IMR-90 (cell line): ENCODE results near the gene PLN. TPM values are rescaled to one million over a fixed set of nuclear protein-coding genes. Genes with fewer than 3 reads are reported as not detected.

ENCODE experiments used
- ATAC-seq: fragments of 200-7000 bp; cut with Tn5 transposase; 2 replicates; pipeline ENCODE4 v1.9.1; 2020; ENCODE audit warnings: low read depth, mild to moderate bottlenecking, moderate library complexity
- BruUV-seq: library from RNA; stranded (reverse); fragments of 400-500 nt; replicated peaks from 2 replicates; lab custom pipeline; 2021; lab: Mats Ljungman, UMichigan
- CTCF ChIA-PET: fragments of 300-600 bp; formaldehyde crosslinking; extraction: SDS; loops from one replicate; lab custom pipeline; 2021; ENCODE audit warnings: antibody characterized with exemption; lab: Yijun Ruan, JAX
- POLR2A ChIA-PET: fragments of 300-600 bp; sonication (Branson Sonifier 250); formaldehyde crosslinking; loops from one replicate; lab custom pipeline; 2022; ENCODE audit warnings: antibody characterized with exemption; ENCODE audit not compliant: unreplicated experiment; lab: Charles Lee
- DNase-seq: peaks from one replicate; pipeline ENCODE4 v3.0.0; 2013
- H2AFZ ChIP-seq: replicated peaks from 2 replicates; pipeline ENCODE3; 2013; ENCODE audit warnings: low read length, mild to moderate bottlenecking; ENCODE audit not compliant: poor library complexity
- H2AK5ac ChIP-seq: 2 replicates; pipeline ENCODE4 v1.6.1; 2013; ENCODE audit warnings: low read depth, low read length, inconsistent platforms
- H2AK9ac ChIP-seq: replicated peaks from 2 replicates; pipeline ENCODE3; 2013; ENCODE audit warnings: mild to moderate bottlenecking, low read depth, low read length, moderate library complexity; ENCODE audit not compliant: poor library complexity
- H2BK120ac ChIP-seq: 2 replicates; pipeline ENCODE4 v1.6.1; 2013; ENCODE audit warnings: low read depth, low read length, inconsistent platforms
- H2BK15ac ChIP-seq: 3 replicates; pipeline ENCODE4 v1.6.1; 2013; ENCODE audit warnings: low read depth, low read length, inconsistent platforms
- H2BK20ac ChIP-seq: 2 replicates; pipeline ENCODE4 v1.6.1; 2013; ENCODE audit warnings: low read depth, mild to moderate bottlenecking, inconsistent platforms, low read length, moderate library complexity
- H2BK5ac ChIP-seq: 2 replicates; pipeline ENCODE4 v1.6.1; 2013; ENCODE audit warnings: mild to moderate bottlenecking, low read depth, low read length, inconsistent platforms; ENCODE audit not compliant: poor library complexity, severe bottlenecking
- H3K14ac ChIP-seq: replicated peaks from 2 replicates; pipeline ENCODE4 v1.6.1; 2013; ENCODE audit warnings: low read depth, low read length, inconsistent platforms
- H3K18ac ChIP-seq: 2 replicates; pipeline ENCODE4 v1.6.1; 2013; ENCODE audit warnings: low read depth, low read length, control low read depth
- H3K23ac ChIP-seq: 2 replicates; pipeline ENCODE4 v1.6.1; 2013; ENCODE audit warnings: low read depth, low read length, inconsistent platforms
- H3K27ac ChIP-seq: 2 replicates; pipeline ENCODE4 v1.5.1; 2013; ENCODE audit warnings: mild to moderate bottlenecking, control low read depth, low read length; ENCODE audit not compliant: insufficient read depth
- H3K27me3 ChIP-seq: 2 replicates; pipeline ENCODE4 v1.6.1; 2013; ENCODE audit warnings: low read length; ENCODE audit not compliant: control insufficient read depth, insufficient read depth
- H3K36me3 ChIP-seq: 2 replicates; pipeline ENCODE4 v1.6.1; 2013; ENCODE audit warnings: low read length, mixed read lengths; ENCODE audit not compliant: control insufficient read depth, insufficient read depth
- H3K4ac ChIP-seq: 2 replicates; pipeline ENCODE4 v1.6.1; 2013; ENCODE audit warnings: low read depth, low read length, inconsistent platforms
- H3K4me1 ChIP-seq: 2 replicates; pipeline ENCODE4 v1.6.1; 2013; ENCODE audit warnings: low read length, mixed read lengths; ENCODE audit not compliant: control insufficient read depth, insufficient read depth
- H3K4me2 ChIP-seq: 2 replicates; pipeline ENCODE4 v1.6.1; 2013; ENCODE audit warnings: low read depth, mild to moderate bottlenecking, control low read depth, low read length, moderate library complexity
- H3K4me3 ChIP-seq: 2 replicates; pipeline ENCODE4 v1.5.1; 2013; ENCODE audit warnings: low read depth, mild to moderate bottlenecking, control low read depth, low read length, moderate library complexity; ENCODE audit not compliant: insufficient read depth
- H3K56ac ChIP-seq: 2 replicates; pipeline ENCODE4 v1.6.1; 2013; ENCODE audit warnings: low read length, inconsistent platforms; ENCODE audit not compliant: insufficient read depth; ENCODE audit errors: extremely low read depth
- H3K79me1 ChIP-seq, 2 experiments: 2 replicates each; pipeline ENCODE4 v1.6.1; 2013; ENCODE audit warnings: low read length in 2 of 2, inconsistent platforms in 1 of 2, low read depth in 1 of 2
- H3K9ac ChIP-seq: 2 replicates; pipeline ENCODE4 v1.6.1; 2013; ENCODE audit warnings: low read depth, low read length, control low read depth
- H3K9me1 ChIP-seq: 2 replicates; pipeline ENCODE4 v1.6.1; 2013; ENCODE audit warnings: low read length, inconsistent platforms; ENCODE audit not compliant: insufficient read depth
- H3K9me3 ChIP-seq: 2 replicates; pipeline ENCODE4 v1.6.1; 2013; ENCODE audit warnings: low read length; ENCODE audit not compliant: control insufficient read depth, insufficient read depth
- H4K20me1 ChIP-seq: 2 replicates; pipeline ENCODE4 v1.6.1; 2013; ENCODE audit warnings: low read length, inconsistent platforms; ENCODE audit not compliant: insufficient read depth
- H4K5ac ChIP-seq: 2 replicates; pipeline ENCODE4 v1.6.1; 2013; ENCODE audit warnings: mild to moderate bottlenecking, low read depth, low read length, control low read depth
- H4K8ac ChIP-seq, 2 experiments: 2 replicates each; pipeline ENCODE4 v1.6.1; 2013; ENCODE audit warnings: low read depth in 2 of 2, low read length in 2 of 2, control low read depth in 1 of 2, inconsistent platforms in 1 of 2
- H4K91ac ChIP-seq: 2 replicates; pipeline ENCODE4 v1.6.1; 2013; ENCODE audit warnings: low read depth, low read length, inconsistent platforms; ENCODE audit not compliant: insufficient read depth
- BHLHE40 ChIP-seq: fragments of 150-350 bp; IDR thresholded peaks from 2 replicates; pipeline ENCODE4 v1.6.1; 2016; ENCODE audit warnings: mild to moderate bottlenecking, low read depth, low read length
- CEBPB ChIP-seq: IDR thresholded peaks from 2 replicates; pipeline ENCODE4 v1.6.1; 2012; ENCODE audit warnings: low read depth, low read length, improper control_type of control experiment
- MAZ ChIP-seq: IDR thresholded peaks from 2 replicates; pipeline ENCODE4 v1.6.1; 2012; ENCODE audit warnings: low read depth, mild to moderate bottlenecking, low read length, improper control_type of control experiment, moderate library complexity, borderline replicate concordance
- RAD21 ChIP-seq: IDR thresholded peaks from 2 replicates; pipeline ENCODE4 v1.6.1; 2012; ENCODE audit warnings: low read length, improper control_type of control experiment
- SMC3 ChIP-seq: fragments of 150-350 bp; IDR thresholded peaks from 2 replicates; pipeline ENCODE4 v1.6.1; 2016; ENCODE audit warnings: low read depth, mild to moderate bottlenecking, antibody characterized with exemption, low read length, moderate library complexity
- WGBS, 2 experiments: methylation state at CpG; one replicate each; pipeline versions ENCODE4 v1.1.5 to v1.1.7; 2013; ENCODE audit warnings: missing lambda C conversion rate in 2 of 2; ENCODE audit not compliant: insufficient read length in 1 of 2; ENCODE audit errors: extremely low coverage in 2 of 2; 5-methylcytosine and 5-hydroxymethylcytosine counted together
- dilution Hi-C: fragments of 300-500 bp; cut with HindIII; formaldehyde crosslinking; loops from one replicate; pipeline ENCODE4 v1.14.3; 2018; ENCODE audit warnings: low sequenced_read_pairs; ENCODE audit not compliant: unreplicated experiment
- in situ Hi-C: fragments of 300-500 bp; cut with MboI; formaldehyde crosslinking; loops from 3 replicates; pipeline ENCODE4 v1.14.3; 2019; ENCODE audit warnings: low sequenced_read_pairs, inconsistent platforms, mixed read lengths
- intact Hi-C: fragments of 100-400 bp; cut with micrococcal nuclease; formaldehyde crosslinking; loops from 2 replicates; pipeline ENCODE4 v1.10.0; 2022
- polyA plus RNA-seq, 3 experiments: library from polyadenylated mRNA; depleted of rRNA; stranded (reverse); fragments of >200 nt; gene quantifications; 2 replicates each; pipeline ENCODE4 v1.2.3, GENCODE V29; 2012; ENCODE audit warnings: low replicate concordance in 1 of 3
- total RNA-seq: library from RNA; depleted of rRNA; stranded (reverse); fragments of >200 nt; gene quantifications from 2 replicates; pipeline ENCODE4 v1.2.3, GENCODE V29; 2012; rRNA removed
- TF ChIP-seq, protein P1 (sequence below): conservative IDR thresholded peaks from 2 replicates; pipeline ENCODE4 v1.5.1; 2012; ENCODE audit warnings: mild to moderate bottlenecking, low read depth, low read length, improper control_type of control experiment
- TF ChIP-seq, protein P2 (sequence below): fragments of 150-350 bp; IDR thresholded peaks from 2 replicates; pipeline ENCODE4 v1.6.1; 2017; ENCODE audit warnings: mild to moderate bottlenecking, antibody characterized with exemption, low read length, low read depth

PLN gene
- total and polyA plus RNA-seq, 2 of the 4 experiments (the other 2 are of a cell fraction) = under 0.01 TPM; not detected in 1

DNA sequence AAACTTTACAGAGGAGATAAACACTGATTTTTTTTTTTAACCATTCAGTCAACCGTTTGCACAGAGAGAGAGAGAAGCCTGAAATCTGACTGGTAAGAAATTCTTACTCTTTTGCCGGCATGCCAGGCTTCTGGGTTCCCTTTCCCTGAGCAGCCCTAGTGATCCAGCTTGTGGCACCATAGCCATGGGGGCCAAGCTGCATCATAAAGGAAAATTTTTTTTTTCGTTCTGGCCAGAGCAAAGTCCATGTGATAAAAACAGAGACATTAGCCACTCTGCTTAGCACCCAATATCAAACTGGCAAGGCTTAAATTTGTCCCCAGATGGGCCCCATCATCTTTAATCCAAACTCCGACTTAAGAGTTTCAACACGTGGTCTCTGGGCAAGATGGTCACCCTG lies 58.8 kb downstream of the PLN start:
- POLR2A ChIA-PET = no interaction called here

More for the DNA sequence above, 58.8 kb downstream of the PLN start:
- Histone ChIP-seq H3K36me3 (no peaks in the 10 kb centered on the region; the same call in 1 of the 2 replicates), H3K79me1 (peaks cover 13 to 26% of the 10 kb centered on the region in 2 experiments), H3K4me2 (no peak overlapping the region), H3K4ac (no peak overlapping the region), H3K9me3 (no peaks in the 10 kb centered on the region), H3K18ac (no peak overlapping the region), H2BK120ac (no peak overlapping the region), H2BK15ac (no peak overlapping the region), H2AFZ (no peak overlapping the region), H3K14ac (no peak overlapping the region), H2BK5ac (no peak overlapping the region), H3K9me1 (0 out of 2 replicates have a peak, but pooled peaks cover 4% of the 10 kb centered on the region), H3K4me1 (no peaks in the 10 kb centered on the region), H4K5ac (no peak overlapping the region), H3K27me3 (no peaks in the 10 kb centered on the region), H4K91ac (no peak overlapping the region), H4K8ac (no peak overlapping the region), H3K9ac (no peak overlapping the region), H3K23ac (no peak overlapping the region), H2AK5ac (no peak overlapping the region), H3K56ac (no peak overlapping the region), H2AK9ac (no peak overlapping the region), H3K27ac (no peak overlapping the region), H3K4me3 (no peak overlapping the region), H4K20me1 (peaks cover 5% of the 10 kb centered on the region), H2BK20ac (no peak overlapping the region)
- intact Hi-C loops (no loop called here), in situ Hi-C loops (no loop called here), dilution Hi-C loops (no loop called here)
- DNase-seq (no peak), ATAC-seq (no peak)
- BruUV-seq = no TSS peak
- CTCF ChIA-PET = interaction anchor here (1.7 kb wide), 1 partner anchor 9 kb away, joined by 4 read pairs; no protein-coding TSS in a partner anchor
- WGBS, 2 experiments = 60% methylated on average over 1 of the region's 5 CpGs; no CpG with 5 or more reads in 1 of the 2 experiments
- no peak for TF ChIP-seq RAD21
- TF ChIP-seq MAZ = no peak
- TF ChIP-seq CEBPB = no peak
- TF ChIP-seq, protein P1, sequence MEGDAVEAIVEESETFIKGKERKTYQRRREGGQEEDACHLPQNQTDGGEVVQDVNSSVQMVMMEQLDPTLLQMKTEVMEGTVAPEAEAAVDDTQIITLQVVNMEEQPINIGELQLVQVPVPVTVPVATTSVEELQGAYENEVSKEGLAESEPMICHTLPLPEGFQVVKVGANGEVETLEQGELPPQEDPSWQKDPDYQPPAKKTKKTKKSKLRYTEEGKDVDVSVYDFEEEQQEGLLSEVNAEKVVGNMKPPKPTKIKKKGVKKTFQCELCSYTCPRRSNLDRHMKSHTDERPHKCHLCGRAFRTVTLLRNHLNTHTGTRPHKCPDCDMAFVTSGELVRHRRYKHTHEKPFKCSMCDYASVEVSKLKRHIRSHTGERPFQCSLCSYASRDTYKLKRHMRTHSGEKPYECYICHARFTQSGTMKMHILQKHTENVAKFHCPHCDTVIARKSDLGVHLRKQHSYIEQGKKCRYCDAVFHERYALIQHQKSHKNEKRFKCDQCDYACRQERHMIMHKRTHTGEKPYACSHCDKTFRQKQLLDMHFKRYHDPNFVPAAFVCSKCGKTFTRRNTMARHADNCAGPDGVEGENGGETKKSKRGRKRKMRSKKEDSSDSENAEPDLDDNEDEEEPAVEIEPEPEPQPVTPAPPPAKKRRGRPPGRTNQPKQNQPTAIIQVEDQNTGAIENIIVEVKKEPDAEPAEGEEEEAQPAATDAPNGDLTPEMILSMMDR = no peak
- no peak for TF ChIP-seq SMC3
- TF ChIP-seq BHLHE40 = no peak
- TF ChIP-seq, protein P2, sequence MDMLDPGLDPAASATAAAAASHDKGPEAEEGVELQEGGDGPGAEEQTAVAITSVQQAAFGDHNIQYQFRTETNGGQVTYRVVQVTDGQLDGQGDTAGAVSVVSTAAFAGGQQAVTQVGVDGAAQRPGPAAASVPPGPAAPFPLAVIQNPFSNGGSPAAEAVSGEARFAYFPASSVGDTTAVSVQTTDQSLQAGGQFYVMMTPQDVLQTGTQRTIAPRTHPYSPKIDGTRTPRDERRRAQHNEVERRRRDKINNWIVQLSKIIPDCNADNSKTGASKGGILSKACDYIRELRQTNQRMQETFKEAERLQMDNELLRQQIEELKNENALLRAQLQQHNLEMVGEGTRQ = no peak

Other genes with a start within 250 kb of the PLN start
- 24.2 and 25.6 TPM in 2 replicates for gene CEP85L, start 103.3 kb downstream of the PLN start, total RNA-seq
- 2.0 and 2.3 TPM in 2 replicates for gene CEP85L, start 103.3 kb downstream of the PLN start, polyA plus RNA-seq (2012; rRNA removed)